SU-DHL-6 (cell line): ENCODE measurements around the gene RORC.

ENCODE experiments used
- CTCF ChIP-seq: fragments of 200-600 bp; sonication (generic); IDR thresholded peaks from one replicate; pipeline ENCODE4 v1.5.1; 2017; ENCODE audit warnings: antibody characterized with exemption, mild to moderate bottlenecking, low read length, moderate library complexity; ENCODE audit not compliant: insufficient read depth, poor library complexity, severe bottlenecking
- EZH2phosphoT487 ChIP-seq: fragments of 200-600 bp; sonication (generic), shearing (Covaris generic); conservative IDR thresholded peaks from 2 replicates; pipeline ENCODE4 v1.6.1; 2018; ENCODE audit warnings: mild to moderate bottlenecking, antibody characterized with exemption, low read length, moderate library complexity, mixed read lengths

GRCh38 chr1:151853411-151853943 lies 21.9 kb upstream of the RORC start, which contains the start of gene THEM5:
- no peak for TF ChIP-seq CTCF
- no peak for TF ChIP-seq EZH2phosphoT487
